ENCODE measurements around the gene MYRIP.

GRCh38 chr3:39879581-39879980 is 70.2 kb downstream of the MYRIP start:
- TF ChIP-seq EZH2 (IDR thresholded peaks at IDR 0.05) (no peak), CTCF (IDR thresholded peaks at IDR 0.05 in 2 of 3, conservative IDR thresholded peaks at IDR 0.05 in 1 of 3; ENCODE audit: borderline replicate concordance in 1 of 3, insufficient read depth in 1 of 3, low read depth in 2 of 3, low read length in 2 of 3) (no peak), SP1 (IDR thresholded peaks at IDR 0.05; ENCODE audit: low read depth) (no peak), FOSL1 (IDR thresholded peaks at IDR 0.05; ENCODE audit: low read depth) (no peak), ZFX (IDR thresholded peaks at IDR 0.05) (no peak), JUND (IDR thresholded peaks at IDR 0.05) (no peak), POLR2AphosphoS5 (IDR thresholded peaks at IDR 0.05; ENCODE audit: low read depth, low read length) (no peak), TCF7L2 (IDR thresholded peaks at IDR 0.05; ENCODE audit: borderline replicate concordance, extremely low read depth, insufficient read depth, insufficient read length) (no peak), YY1 (IDR thresholded peaks at IDR 0.05; ENCODE audit: extremely low read depth, insufficient replicate concordance, low read depth, low read length) (no peak), SIN3A (IDR thresholded peaks at IDR 0.05; ENCODE audit: low read depth) (no peak), REST (IDR thresholded peaks at IDR 0.05; ENCODE audit: low read depth) (no peak), ZNF274 (IDR thresholded peaks at IDR 0.05; ENCODE audit: low read depth, low read length) (no peak)
- TF ChIP-seq, protein P1, sequence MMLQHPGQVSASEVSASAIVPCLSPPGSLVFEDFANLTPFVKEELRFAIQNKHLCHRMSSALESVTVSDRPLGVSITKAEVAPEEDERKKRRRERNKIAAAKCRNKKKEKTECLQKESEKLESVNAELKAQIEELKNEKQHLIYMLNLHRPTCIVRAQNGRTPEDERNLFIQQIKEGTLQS (IDR thresholded peaks at IDR 0.05): no peak

Measured in HCT116 (cell line).